ENCODE data around the gene DISC1.

- TF ChIP-seq CTCF (IDR thresholded peaks at IDR 0.05) (no peak), USF2 (IDR thresholded peaks at IDR 0.05; ENCODE audit: borderline replicate concordance, low read depth, low read length) (no peak), GABPA (IDR thresholded peaks at IDR 0.05; ENCODE audit: low read depth) (no peak), TAF1 (IDR thresholded peaks at IDR 0.05; ENCODE audit: borderline replicate concordance, low read depth, low read length) (no peak), FOXJ3 (CRISPR knock-in tag; IDR thresholded peaks at IDR 0.05) (no peak), SIN3A (IDR thresholded peaks at IDR 0.05; ENCODE audit: borderline replicate concordance, low read depth, low read length) (no peak), EZH2phosphoT487 (IDR thresholded peaks at IDR 0.05; ENCODE audit: borderline replicate concordance, low read depth) (no peak), FOXM1 (IDR thresholded peaks at IDR 0.05; ENCODE audit: low read depth) (no peak), RFX5 (IDR thresholded peaks at IDR 0.05; ENCODE audit: low read length) (no peak), RXRA (IDR thresholded peaks at IDR 0.05; ENCODE audit: borderline replicate concordance, low read depth) (no peak), TEAD4 (IDR thresholded peaks at IDR 0.05; ENCODE audit: borderline replicate concordance, insufficient read depth) (no peak), RAD21 (IDR thresholded peaks at IDR 0.05; ENCODE audit: low read length) (no peak)
Observed at GRCh38 chr1:231729544-231729943, 103.0 kb downstream of the DISC1 start.

All from SK-N-SH (cell line).